Lung (tissue), 12 donors: ENCODE data around the gene HAUS8. TPM values are rescaled to one million over a fixed set of nuclear protein-coding genes. Genes with fewer than 3 reads are reported as not detected.
A peak's percentile ranks its signal among the peaks of the same experiment; 100 is the strongest.

Experiments used
- ATAC-seq: fragments of 200-7000 bp; cut with Tn5 transposase; one replicate; pipeline ENCODE4 v1.9.1; 2020; ENCODE audit warnings: moderate number of reproducible peaks; ENCODE audit not compliant: insufficient read depth, low FRiP score
- DNase-seq, 3 donors: peaks; one replicate each; pipeline ENCODE4 v3.0.0-alpha.2; 2013 to 2017
- H3K27ac ChIP-seq, 2 donors: one replicate each; pipeline ENCODE4 v1.5.1; 2013; ENCODE audit warnings: mild to moderate bottlenecking in 2 of 2, moderate library complexity in 2 of 2, control low read depth in 1 of 2, inconsistent platforms in 1 of 2, low read depth in 1 of 2, low read length in 1 of 2
- H3K27me3 ChIP-seq, 3 donors: one replicate each; pipeline ENCODE4 v1.5.1; 2013; ENCODE audit warnings: low read length in 2 of 3; ENCODE audit not compliant: control insufficient read depth in 3 of 3, insufficient read depth in 3 of 3
- H3K36me3 ChIP-seq, 4 donors: one replicate each; pipeline ENCODE4 v1.5.1; 2013; ENCODE audit warnings: low read length in 4 of 4, mild to moderate bottlenecking in 1 of 4, moderate library complexity in 1 of 4; ENCODE audit not compliant: control insufficient read depth in 4 of 4, insufficient read depth in 4 of 4
- H3K4me1 ChIP-seq, 5 donors: one replicate each; pipeline ENCODE4 v1.5.1; 2013; ENCODE audit warnings: low read length in 5 of 5, mild to moderate bottlenecking in 2 of 5, moderate library complexity in 1 of 5; ENCODE audit not compliant: control insufficient read depth in 5 of 5, insufficient read depth in 5 of 5
- H3K4me3 ChIP-seq: one replicate; pipeline ENCODE4 v1.5.1; 2013; ENCODE audit warnings: mild to moderate bottlenecking, control low read depth, moderate library complexity
- H3K9ac ChIP-seq, 2 donors: one replicate each; pipeline ENCODE4 v1.5.1; 2013; ENCODE audit warnings: low read length in 2 of 2, control low read depth in 1 of 2; ENCODE audit not compliant: insufficient read depth in 1 of 2
- H3K9me3 ChIP-seq, 4 donors: one replicate each; pipeline ENCODE4 v1.5.1; 2013; ENCODE audit warnings: low read length in 3 of 4, mild to moderate bottlenecking in 1 of 4, moderate library complexity in 1 of 4; ENCODE audit not compliant: control insufficient read depth in 4 of 4, insufficient read depth in 3 of 4
- WGBS, 2 donors: extraction: QIAGEN DNeasy Blood & Tissue Kit; methylation state at CpG; one replicate each; pipeline ENCODE4 v1.1.7; 2013; 5-methylcytosine and 5-hydroxymethylcytosine counted together
- polyA plus RNA-seq, 2 donors: library from polyadenylated mRNA; stranded (reverse); fragments of 200-250 nt; gene quantifications; one replicate each; pipeline ENCODE4 v1.2.1, GENCODE V29; 2013
- total RNA-seq, 2 donors: library from RNA; depleted of rRNA in 1 of 2; stranded (reverse); fragments of >200 nt in 1 of 2; gene quantifications; one replicate each; pipeline ENCODE4 v1.2.1, GENCODE V29; 2014 to 2021
- TF ChIP-seq, protein P1 (sequence below): IDR thresholded peaks from 2 replicates; pipeline ENCODE4 v1.5.1; 2012; ENCODE audit warnings: mild to moderate bottlenecking; ENCODE audit errors: control extremely low read depth, extremely low read depth
- donor health status: control.
- donor health status: control.
- donor health status: Bipolar disorder and iron deficiency.
- donor health status: healthy.
- donor health status: DM: yes; HTN: yes; CAD: no.

Gene HAUS8
- total and polyA plus RNA-seq, 4 donors: 6.1 to 13.8 (median 8.5) TPM

DNA sequence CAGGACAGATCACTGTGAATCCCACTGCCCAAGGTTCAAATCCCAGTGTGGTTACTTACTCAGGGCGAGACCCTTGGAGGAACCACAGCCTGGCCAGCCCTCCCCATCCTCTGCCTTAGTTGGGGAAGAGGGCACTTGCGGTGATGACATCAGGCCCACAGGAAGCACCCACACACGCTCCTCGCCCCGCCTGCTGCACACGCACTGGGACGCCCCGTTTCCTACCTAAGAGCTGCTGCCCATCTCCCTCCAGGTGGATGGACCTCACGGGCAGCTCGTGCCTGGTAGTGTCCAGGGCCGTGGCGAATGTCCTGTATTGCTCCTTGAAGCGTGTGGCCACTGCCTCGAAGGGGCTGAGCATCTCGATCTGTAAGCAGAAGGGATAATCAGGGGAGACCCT, 19.6 kb downstream of the HAUS8 start:
- TF ChIP-seq, protein P1, sequence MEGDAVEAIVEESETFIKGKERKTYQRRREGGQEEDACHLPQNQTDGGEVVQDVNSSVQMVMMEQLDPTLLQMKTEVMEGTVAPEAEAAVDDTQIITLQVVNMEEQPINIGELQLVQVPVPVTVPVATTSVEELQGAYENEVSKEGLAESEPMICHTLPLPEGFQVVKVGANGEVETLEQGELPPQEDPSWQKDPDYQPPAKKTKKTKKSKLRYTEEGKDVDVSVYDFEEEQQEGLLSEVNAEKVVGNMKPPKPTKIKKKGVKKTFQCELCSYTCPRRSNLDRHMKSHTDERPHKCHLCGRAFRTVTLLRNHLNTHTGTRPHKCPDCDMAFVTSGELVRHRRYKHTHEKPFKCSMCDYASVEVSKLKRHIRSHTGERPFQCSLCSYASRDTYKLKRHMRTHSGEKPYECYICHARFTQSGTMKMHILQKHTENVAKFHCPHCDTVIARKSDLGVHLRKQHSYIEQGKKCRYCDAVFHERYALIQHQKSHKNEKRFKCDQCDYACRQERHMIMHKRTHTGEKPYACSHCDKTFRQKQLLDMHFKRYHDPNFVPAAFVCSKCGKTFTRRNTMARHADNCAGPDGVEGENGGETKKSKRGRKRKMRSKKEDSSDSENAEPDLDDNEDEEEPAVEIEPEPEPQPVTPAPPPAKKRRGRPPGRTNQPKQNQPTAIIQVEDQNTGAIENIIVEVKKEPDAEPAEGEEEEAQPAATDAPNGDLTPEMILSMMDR: no peak
- Histone ChIP-seq H3K27ac (no peak overlapping the region), H3K4me1 (no peaks in the 10 kb centered on the region), H3K27me3 (no peaks in the 10 kb centered on the region), H3K9me3 (peaks cover 0 to 12% (median 7%) of the 10 kb centered on the region in 4 donors), H3K9ac (no peak overlapping the region), H3K4me3 (no peak overlapping the region), H3K36me3 (peaks cover 15 to 31% (median 25%) of the 10 kb centered on the region in 4 donors)
- WGBS, 2 donors: 81 to 91% methylated on average over 15 of the region's 15 CpGs
- ATAC-seq: no peak
- DNase-seq: no peak

DNA sequence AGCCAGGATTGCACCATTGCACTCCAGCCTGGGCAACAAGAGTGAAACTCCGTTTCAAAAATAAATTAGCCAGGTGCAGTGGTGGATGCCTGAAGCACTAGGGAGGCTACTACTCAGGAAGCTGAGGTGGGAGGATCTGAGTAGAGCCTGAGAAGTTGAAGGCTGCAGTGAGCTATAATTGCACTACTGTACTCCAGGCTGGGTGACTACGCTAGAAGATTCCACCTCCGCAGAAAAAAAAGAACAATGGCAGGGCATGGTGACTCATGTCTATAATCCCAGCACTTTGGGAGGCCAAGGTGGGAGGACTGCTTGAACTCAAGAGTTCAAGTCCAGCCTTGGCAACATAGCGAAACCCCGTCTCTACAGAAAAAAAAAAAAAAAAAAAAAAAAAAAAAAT, 20.5 kb downstream of the HAUS8 start:
- H3K9ac ChIP-seq: no peak overlapping the region
- TF ChIP-seq, protein P1: no peak
- DNase-seq: no peak
- ATAC-seq: no peak
- no peaks in the 10 kb centered on the region for H3K27me3 ChIP-seq
- 97 to 99% methylated on average over 5 of the region's 5 CpGs for WGBS, 2 donors
- peaks cover 15 to 26% (median 26%) of the 10 kb centered on the region in 4 donors for H3K36me3 ChIP-seq
- H3K4me3 ChIP-seq: no peak overlapping the region
- peaks cover 0 to 11% (median 6%) of the 10 kb centered on the region in 4 donors for H3K9me3 ChIP-seq
- H3K4me1 ChIP-seq: no peaks in the 10 kb centered on the region
- no peak overlapping the region for H3K27ac ChIP-seq

DNA sequence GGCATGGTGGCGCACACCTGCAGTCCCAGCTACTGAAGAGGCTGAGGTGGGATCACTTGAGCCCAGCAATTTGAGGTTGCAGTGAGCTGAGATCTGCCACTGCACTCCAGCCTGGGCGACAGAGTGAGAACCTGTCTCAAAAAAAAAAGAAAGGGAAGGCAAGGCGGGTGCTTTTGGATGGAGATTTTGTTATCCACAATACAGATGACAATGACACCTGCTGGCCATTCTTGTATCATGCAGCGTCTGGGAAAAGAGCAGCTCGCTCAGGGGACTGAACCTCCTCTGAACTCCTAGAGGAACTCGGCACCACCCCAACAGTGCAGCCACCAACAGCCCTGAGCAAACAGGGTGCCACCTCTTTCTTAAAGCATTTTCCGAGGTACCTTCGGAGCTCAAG, 22.8 kb downstream of the HAUS8 start:
- H3K9me3 ChIP-seq: no peaks in the 10 kb centered on the region
- H3K36me3 ChIP-seq: peaks cover 3 to 19% (median 8%) of the 10 kb centered on the region in 4 donors
- DNase-seq (peak; percentile 44 to 61 (median 53)), ATAC-seq (no peak)
- no peaks in the 10 kb centered on the region for H3K4me1 ChIP-seq
- no peaks in the 10 kb centered on the region for H3K27me3 ChIP-seq
- 58 to 74% methylated on average over 8 of the region's 8 CpGs for WGBS, 2 donors
- no peak overlapping the region for H3K4me3 ChIP-seq
- TF ChIP-seq, protein P1: peak; percentile 39
- H3K9ac ChIP-seq: no peak overlapping the region
- H3K27ac ChIP-seq: no peak overlapping the region

DNA sequence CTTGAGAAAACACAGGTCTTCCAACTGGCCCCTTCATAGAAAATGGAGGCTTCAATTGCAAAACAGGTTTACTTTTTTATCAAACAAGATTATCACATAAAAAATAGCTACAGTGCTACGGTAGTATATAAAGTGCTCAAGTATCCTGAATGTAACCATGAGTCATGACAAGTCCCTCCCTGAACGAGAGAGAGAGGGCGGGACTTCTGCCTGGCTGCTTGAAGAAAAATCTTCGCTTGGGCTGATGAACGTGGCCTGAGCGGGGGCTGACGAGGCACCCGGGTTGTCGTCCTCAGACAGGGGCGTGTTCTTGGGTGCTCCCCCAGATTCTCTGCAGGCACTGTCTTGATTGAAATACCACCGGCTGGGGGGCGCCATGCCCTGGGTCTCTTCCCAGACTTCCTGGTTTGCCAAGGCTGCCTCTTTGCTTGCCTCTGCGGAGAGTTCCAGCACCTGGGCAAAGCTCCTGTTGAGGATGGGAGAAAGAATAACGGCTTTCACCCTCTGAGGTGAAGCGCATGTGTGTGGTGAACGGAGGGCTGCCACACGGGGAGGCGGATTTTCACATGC, 25.5 kb downstream of the HAUS8 start:
- 81 to 86% methylated on average over 18 of the region's 18 CpGs for WGBS, 2 donors
- DNase-seq (no peak), ATAC-seq (peak; percentile 14)
- TF ChIP-seq, protein P1: no peak
- Histone ChIP-seq H3K4me1 (no peaks in the 10 kb centered on the region), H3K36me3 (peaks cover 3 to 15% (median 8%) of the 10 kb centered on the region in 4 donors), H3K9me3 (no peaks in the 10 kb centered on the region), H3K27me3 (no peaks in the 10 kb centered on the region), H3K4me3 (no peak overlapping the region), H3K9ac (no peak overlapping the region), H3K27ac (no peak overlapping the region)
